CD14-positive monocyte (primary cell): Measurements from ENCODE around the gene CDH5. TPM values are rescaled to one million over a fixed set of nuclear protein-coding genes. Genes with fewer than 3 reads are reported as not detected.
A peak's percentile ranks its signal among the peaks of the same experiment; 100 is the strongest.

Experiments used
- DNase-seq, 3 donors: peaks; one replicate each; pipeline ENCODE4 v3.0.0-alpha.2; 2011 to 2022
- H2AFZ ChIP-seq: 2 replicates; pipeline ENCODE4 v1.6.0; 2012; ENCODE audit warnings: mild to moderate bottlenecking, low read depth, low read length, inconsistent platforms; ENCODE audit not compliant: insufficient read depth, poor library complexity, severe bottlenecking
- H3K27ac ChIP-seq, 2 donors: 1 replicate in 1 of 2; 2 replicates in 1 of 2; pipeline ENCODE4 v1.5.1; 2012 to 2013; ENCODE audit warnings: low read length in 2 of 2, control low read depth in 1 of 2, inconsistent platforms in 1 of 2, low read depth in 1 of 2, mild to moderate bottlenecking in 1 of 2
- H3K27me3 ChIP-seq, 2 donors: one replicate each; pipeline versions ENCODE4 v1.6.0 to v1.6.1; 2011 to 2013; ENCODE audit warnings: low read length in 2 of 2; ENCODE audit not compliant: control insufficient read depth in 2 of 2, insufficient read depth in 2 of 2
- H3K36me3 ChIP-seq, 2 donors: replicated peaks in 1 of 2; 1 replicate in 1 of 2; 2 replicates in 1 of 2; pipeline versions ENCODE4 v1.5.1 to v1.6.1; 2012 to 2013; ENCODE audit warnings: low read length in 2 of 2, control low read depth in 1 of 2, inconsistent platforms in 1 of 2, mild to moderate bottlenecking in 1 of 2; ENCODE audit not compliant: insufficient read depth in 2 of 2, control insufficient read depth in 1 of 2
- H3K4me1 ChIP-seq, 2 donors: 1 replicate in 1 of 2; 2 replicates in 1 of 2; pipeline versions ENCODE4 v1.5.1 to v1.6.1; 2012 to 2013; ENCODE audit warnings: low read length in 2 of 2, control low read depth in 1 of 2, inconsistent platforms in 1 of 2, mild to moderate bottlenecking in 1 of 2, moderate library complexity in 1 of 2; ENCODE audit not compliant: insufficient read depth in 2 of 2, control insufficient read depth in 1 of 2
- H3K4me2 ChIP-seq: replicated peaks from 2 replicates; pipeline ENCODE3; 2012; ENCODE audit warnings: low read length, moderate library complexity, mild to moderate bottlenecking; ENCODE audit not compliant: poor library complexity, severe bottlenecking; ENCODE audit errors: extremely low read depth
- H3K4me3 ChIP-seq, 3 experiments: fragments of 200-600 bp in 1 of 3; sonication (generic) in 1 of 3; replicated peaks in 1 of 3; 1 replicate in 2 of 3; 2 replicates in 1 of 3; pipeline ENCODE4 v1.5.1; 2011 to 2013; ENCODE audit warnings: low read length in 3 of 3, mild to moderate bottlenecking in 3 of 3, control low read depth in 2 of 3, low read depth in 2 of 3, inconsistent platforms in 1 of 3, moderate library complexity in 1 of 3
- H3K79me2 ChIP-seq: 2 replicates; pipeline ENCODE4 v1.6.0; 2012; ENCODE audit warnings: mild to moderate bottlenecking, control low read depth, inconsistent platforms, low read length, moderate library complexity; ENCODE audit not compliant: insufficient read depth
- H3K9ac ChIP-seq: 2 replicates; pipeline ENCODE4 v1.6.0; 2017; ENCODE audit warnings: low read length, mild to moderate bottlenecking; ENCODE audit not compliant: insufficient read depth, poor library complexity, severe bottlenecking
- H3K9me3 ChIP-seq, 2 donors: replicated peaks in 1 of 2; 1 replicate in 1 of 2; 2 replicates in 1 of 2; pipeline versions ENCODE4 v1.5.1 to v1.6.1; 2012 to 2013; ENCODE audit warnings: low read length in 2 of 2, control low read depth in 1 of 2; ENCODE audit not compliant: control insufficient read depth in 1 of 2, insufficient read depth in 1 of 2
- H4K20me1 ChIP-seq: 2 replicates; pipeline ENCODE4 v1.6.0; 2012; ENCODE audit warnings: mild to moderate bottlenecking, low read length, control low read depth, moderate library complexity; ENCODE audit not compliant: insufficient read depth
- H3K27ac Mint-ChIP-seq, 7 donors: one replicate each; pipeline ENCODE4 v1.8.0; 2020; ENCODE audit warnings: mild to moderate bottlenecking in 7 of 7, mixed read lengths in 7 of 7, moderate library complexity in 6 of 7, inconsistent platforms in 2 of 7
- H3K27me3 Mint-ChIP-seq, 3 donors: one replicate each; pipeline ENCODE4 v1.8.0; 2021 to 2022; ENCODE audit warnings: low read depth in 3 of 3, mild to moderate bottlenecking in 3 of 3, mixed read lengths in 3 of 3, moderate library complexity in 3 of 3, inconsistent platforms in 1 of 3
- H3K36me3 Mint-ChIP-seq, 2 donors: one replicate each; pipeline ENCODE4 v1.8.0; 2020; ENCODE audit warnings: mixed read lengths in 2 of 2, inconsistent platforms in 1 of 2, mild to moderate bottlenecking in 1 of 2
- H3K4me1 Mint-ChIP-seq: one replicate; pipeline ENCODE4 v1.8.0; 2020; ENCODE audit warnings: mild to moderate bottlenecking, mixed read lengths
- H3K4me3 Mint-ChIP-seq, 2 donors: one replicate each; pipeline ENCODE4 v1.8.0; 2020; ENCODE audit warnings: mild to moderate bottlenecking in 2 of 2, mixed read lengths in 2 of 2, moderate library complexity in 1 of 2
- H3K9me3 Mint-ChIP-seq, 7 donors: one replicate each; pipeline ENCODE4 v1.8.0; 2020 to 2022; ENCODE audit warnings: mixed read lengths in 7 of 7, mild to moderate bottlenecking in 6 of 7, moderate library complexity in 6 of 7, inconsistent platforms in 2 of 7
- CTCF ChIP-seq: fragments of 200-600 bp; IDR thresholded peaks from one replicate; pipeline ENCODE4 v1.8.0; 2022; ENCODE audit warnings: antibody characterized with exemption, mild to moderate bottlenecking
- WGBS: methylation state at CpG from one replicate; pipeline ENCODE4 v1.1.5; 2013; ENCODE audit warnings: missing lambda C conversion rate; ENCODE audit not compliant: insufficient coverage; 5-methylcytosine and 5-hydroxymethylcytosine counted together
- intact Hi-C, 2 donors: fragments of 100-400 bp; cut with micrococcal nuclease; formaldehyde crosslinking; loops; one replicate each; pipeline versions ENCODE4 v1.15.0 to v1.15.1; 2023
- polyA plus RNA-seq, 3 donors: library from polyadenylated mRNA; depleted of rRNA in 1 of 3; unstranded in 2 of 3; stranded (reverse) in 1 of 3; fragments of 300-500 nt in 2 of 3; fragments of >200 nt in 1 of 3; fragmentation: Illumina TruSeq in 2 of 3; gene quantifications; 1 replicate in 2 of 3; 2 replicates in 1 of 3; pipeline ENCODE4 v1.2.3, GENCODE V29; 2012 to 2021

CDH5 gene
- polyA plus RNA-seq, 3 donors: 0.12 to 0.22 TPM; not detected in 1

GRCh38 chr16:66359811-66360608 lies 6.5 kb upstream of the CDH5 start:
- Histone ChIP-seq H3K27me3 (peaks cover 0 to 14% of the 10 kb centered on the region in 2 donors), H3K4me2 (no peak overlapping the region)

More at GRCh38 chr16:66359811-66360608, 6.5 kb upstream of the CDH5 start:
- intact Hi-C loops: no loop called here
- peak overlapping the region in 2 of 7 donors; percentile 5 to 42 for H3K27ac Mint-ChIP-seq
- DNase-seq: no peak
- no peak overlapping the region for H2AFZ ChIP-seq
- 70% methylated on average over 11 of the region's 12 CpGs for WGBS
- H3K9ac ChIP-seq: no peak overlapping the region
- H4K20me1 ChIP-seq: no peaks in the 10 kb centered on the region
- H3K27me3 Mint-ChIP-seq: peaks cover 15 to 34% (median 18%) of the 10 kb centered on the region in 3 donors
- peaks cover 0 to 4% (median 0%) of the 10 kb centered on the region in 7 donors for H3K9me3 Mint-ChIP-seq
- H3K4me1 ChIP-seq: peaks cover 14 to 18% of the 10 kb centered on the region in 2 donors
- no peaks in the 10 kb centered on the region for H3K9me3 ChIP-seq
- H3K4me3 Mint-ChIP-seq: peak overlapping the region in 1 of 2 donors; percentile 62
- no peak overlapping the region for H3K4me3 ChIP-seq
- H3K79me2 ChIP-seq: no peaks in the 10 kb centered on the region
- no peak for TF ChIP-seq CTCF
- no peaks in the 10 kb centered on the region for H3K36me3 Mint-ChIP-seq
- no peak overlapping the region for H3K27ac ChIP-seq
- no peaks in the 10 kb centered on the region for H3K36me3 ChIP-seq
- H3K4me1 Mint-ChIP-seq: peaks cover 46% of the 10 kb centered on the region
